HG03045 (cell line): ENCODE measurements around the gene DBNL.

Source experiments
- ATAC-seq: cut with Tn5 transposase; IDR thresholded peaks from one replicate; pipeline ENCODE4 v1.9.1; 2021; ENCODE audit warnings: mild to moderate bottlenecking, moderate library complexity; ENCODE audit not compliant: unreplicated experiment

The DBNL gene

DNA sequence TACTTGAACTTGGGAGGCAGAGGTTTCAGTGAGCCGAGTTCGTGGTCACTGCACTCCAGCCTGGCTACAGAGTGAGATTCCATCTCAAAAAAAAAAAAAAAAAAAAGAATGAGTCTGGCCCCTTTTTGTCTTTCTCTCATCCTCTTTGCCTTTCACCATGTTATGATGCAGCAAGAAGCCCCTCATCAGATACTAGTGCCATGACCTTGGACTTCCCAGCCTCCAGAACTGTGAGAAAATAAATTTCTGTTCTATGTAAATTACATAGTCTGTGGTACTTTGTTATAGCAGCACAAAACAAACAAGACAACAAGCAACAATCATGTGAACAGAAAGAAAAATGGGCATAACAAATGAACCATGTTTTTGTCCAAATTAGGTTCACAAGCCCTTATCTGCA, 2.3 kb upstream of the DBNL start:
- no peak for ATAC-seq

DNA sequence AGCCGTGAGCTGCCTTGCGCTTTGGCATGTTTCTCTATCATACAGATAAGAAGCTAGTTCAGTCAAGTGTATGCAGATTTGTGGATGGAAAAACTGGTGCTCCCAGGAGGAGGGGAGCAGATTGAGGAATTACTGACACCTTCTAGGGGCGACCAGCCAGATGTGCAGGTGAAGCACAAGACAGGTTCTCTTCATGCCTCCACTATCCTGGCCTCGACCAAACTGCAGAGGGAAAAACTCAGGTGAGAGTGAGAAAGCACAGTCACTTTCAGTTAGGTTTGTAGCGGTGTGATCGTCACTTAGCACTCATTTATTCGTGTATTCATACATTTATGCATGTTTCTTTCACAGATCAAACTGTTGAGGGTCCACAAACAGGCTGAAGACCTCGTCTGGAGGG, 600 bp upstream of the DBNL start:
- ATAC-seq = no peak

DNA sequence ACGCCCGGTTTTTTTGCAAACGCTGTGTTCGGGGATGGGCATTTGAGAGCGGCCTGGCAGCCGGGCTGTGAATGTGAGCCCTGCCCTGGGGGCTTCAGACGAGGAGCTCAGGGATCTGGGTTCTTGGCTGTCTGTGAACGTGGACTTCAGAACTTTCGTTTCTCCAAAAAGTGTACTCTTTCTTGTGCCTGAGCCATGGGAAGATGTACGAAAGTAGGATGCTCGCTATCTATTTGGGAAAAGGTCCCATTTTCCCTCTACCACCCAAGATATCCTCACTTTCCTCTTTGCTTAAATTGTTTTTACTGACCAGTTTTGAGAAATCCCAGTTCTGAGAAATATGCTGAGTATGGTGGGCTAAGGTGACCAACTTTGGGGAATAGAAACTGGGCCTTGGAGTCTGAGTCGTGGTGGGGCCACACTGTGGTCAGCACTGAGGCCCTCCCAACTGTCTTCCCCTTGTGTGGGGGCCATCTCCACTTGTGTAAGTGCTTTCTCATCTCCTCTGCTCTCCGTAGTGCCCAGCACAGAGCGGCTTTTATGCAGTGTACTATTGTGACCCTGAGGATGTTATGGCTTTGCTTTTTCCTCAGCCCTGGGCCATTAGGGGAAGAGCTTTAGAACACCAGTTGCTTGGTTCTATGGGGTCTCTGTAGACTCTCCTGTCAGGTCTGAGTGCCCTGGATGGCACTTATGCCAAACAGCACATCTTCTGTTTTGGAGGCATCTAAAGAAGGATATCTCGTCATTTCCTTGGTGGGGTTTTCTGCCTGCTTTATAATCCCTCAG, 918 bp downstream of the DBNL start:
- no peak for ATAC-seq

DNA sequence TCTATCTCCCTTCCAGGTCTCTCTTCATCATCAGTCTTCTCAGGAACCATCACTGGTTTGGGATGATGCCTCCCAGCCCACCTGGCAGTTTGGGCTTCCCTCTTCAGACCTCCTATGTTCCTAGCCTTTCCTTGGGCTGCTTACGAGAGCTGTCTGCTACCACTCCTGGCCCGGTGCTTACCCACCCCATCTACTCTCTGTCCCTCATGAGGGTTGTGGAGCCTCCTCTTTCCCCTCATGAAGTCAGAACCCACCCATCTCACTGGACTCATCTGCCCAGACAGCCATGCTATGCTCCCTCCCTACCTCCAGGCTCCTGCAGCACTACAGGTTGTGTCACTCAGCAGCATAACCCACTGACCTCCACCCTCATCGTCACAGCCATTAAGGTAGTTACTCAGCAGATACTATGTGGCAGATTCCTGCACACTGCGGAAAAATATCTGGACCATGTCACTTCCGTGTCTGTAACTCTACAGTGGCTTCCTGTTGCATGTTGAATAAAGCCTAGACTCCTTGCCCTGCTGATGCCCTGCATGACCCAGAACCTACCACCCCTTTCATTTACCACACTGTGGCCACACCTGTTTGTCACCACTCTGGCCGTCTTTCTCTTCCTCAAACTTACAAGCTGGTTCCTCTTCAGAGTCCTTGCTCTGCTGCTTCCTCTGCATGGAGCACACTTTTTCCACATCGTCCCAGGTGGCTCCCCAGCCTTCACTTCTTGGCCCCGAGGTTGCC, 2.0 kb downstream of the DBNL start:
- peak; percentile 40 for ATAC-seq

DNA sequence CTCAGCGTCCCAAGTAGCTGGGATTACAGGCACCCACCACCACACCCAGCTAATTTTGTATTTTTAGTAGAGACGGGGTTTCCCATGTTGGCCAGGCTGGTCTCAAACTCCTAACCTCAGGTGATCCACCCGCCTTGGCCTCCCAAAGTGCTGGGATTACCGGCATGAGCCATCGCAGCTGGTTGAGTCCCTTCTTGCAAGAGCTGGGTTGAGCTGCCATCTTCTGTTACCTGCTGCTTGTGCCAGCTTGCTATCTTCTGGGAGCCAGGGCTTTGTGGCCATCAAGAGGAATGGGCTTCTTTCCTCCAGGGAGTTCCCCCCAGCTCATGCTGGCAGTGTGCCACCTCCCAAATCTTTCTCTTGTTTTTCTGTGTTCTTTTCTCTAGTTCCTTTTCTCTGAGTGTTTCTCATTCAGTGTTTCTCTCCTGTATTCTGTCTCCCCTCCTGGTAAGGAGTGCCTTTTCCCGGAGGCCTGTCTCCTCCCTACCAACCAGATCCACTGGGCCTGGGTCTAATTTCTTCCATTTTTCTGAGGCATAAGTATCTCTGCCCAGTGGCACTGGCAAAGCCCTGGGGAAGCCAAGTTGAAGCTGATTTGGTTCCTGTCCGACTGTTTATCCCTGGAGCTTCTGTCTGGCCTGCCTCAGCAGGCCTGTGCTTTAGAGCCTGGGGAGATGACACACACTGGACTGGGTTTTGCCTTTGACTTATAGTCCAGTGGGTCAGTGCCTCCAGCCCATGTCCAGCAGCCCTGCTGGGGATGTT, 3.7 kb downstream of the DBNL start:
- ATAC-seq = no peak

DNA sequence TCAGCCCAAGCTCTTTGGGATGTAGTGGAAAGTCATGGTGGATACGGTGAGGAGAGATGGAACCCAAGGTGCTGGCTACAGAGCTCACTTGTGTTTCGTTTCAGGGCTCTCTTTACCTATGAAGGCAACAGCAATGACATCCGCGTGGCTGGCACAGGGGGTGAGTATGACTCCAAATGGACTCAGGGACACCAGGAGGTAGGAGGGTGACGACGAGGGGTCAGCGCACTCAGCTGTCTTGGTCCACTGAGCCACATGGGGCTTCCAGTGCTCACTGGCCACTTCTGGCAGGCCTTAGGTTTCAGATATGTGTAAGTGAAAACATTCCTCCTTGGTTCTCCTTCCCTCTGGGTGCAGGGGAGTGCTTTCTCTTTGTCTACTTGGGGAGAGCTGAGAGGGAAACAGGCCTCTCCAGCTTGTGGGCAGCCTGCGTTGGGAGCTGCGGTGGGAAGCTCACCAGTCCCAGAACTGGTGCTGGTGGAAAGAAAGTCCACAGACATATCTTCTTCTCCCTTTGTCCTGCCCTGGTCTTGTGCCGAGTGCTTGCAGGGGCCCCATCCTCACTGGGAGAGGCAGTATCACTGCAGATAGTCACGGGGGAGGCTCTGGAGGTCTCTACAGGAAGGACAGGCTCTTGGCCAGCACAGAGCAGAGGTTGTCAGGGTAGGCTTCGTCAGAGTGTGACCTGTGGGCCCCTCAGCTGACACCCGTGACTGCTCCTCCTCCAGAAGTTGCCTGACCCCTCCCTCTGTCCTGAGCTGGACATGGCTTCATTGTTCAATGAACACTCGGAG, 5.8 kb downstream of the DBNL start:
- no peak for ATAC-seq

DNA sequence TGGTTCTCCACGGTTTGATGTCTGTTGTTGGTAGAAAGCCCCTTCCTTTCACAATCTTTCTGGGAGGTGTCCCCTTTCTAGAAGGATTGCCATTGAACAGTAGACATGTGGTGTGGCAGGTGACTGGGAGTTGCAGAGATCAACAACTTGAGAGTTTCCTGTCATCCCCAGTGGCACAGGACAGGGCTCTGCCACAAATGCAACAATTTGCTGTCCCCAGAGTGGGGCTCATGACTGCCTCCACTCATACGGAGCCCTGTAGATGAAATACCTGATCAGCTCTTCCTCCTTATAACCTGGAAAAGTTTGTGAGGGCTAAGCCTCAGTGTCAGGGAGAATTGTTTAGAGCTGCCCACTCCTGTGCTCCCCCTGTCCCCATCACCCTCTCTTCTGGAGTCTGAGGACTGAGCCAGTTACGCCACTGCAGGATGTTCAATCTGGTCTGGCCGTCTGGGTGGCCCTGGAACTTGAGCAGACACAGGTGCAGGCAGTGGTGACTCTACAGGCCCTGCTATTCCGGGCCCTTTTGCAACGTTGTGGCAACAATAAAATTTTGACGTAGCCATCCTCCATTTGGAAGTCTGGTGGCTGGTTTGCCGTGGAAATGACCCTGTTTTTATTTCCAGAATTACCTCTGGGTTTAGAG, 6.5 kb downstream of the DBNL start:
- no peak for ATAC-seq

DNA sequence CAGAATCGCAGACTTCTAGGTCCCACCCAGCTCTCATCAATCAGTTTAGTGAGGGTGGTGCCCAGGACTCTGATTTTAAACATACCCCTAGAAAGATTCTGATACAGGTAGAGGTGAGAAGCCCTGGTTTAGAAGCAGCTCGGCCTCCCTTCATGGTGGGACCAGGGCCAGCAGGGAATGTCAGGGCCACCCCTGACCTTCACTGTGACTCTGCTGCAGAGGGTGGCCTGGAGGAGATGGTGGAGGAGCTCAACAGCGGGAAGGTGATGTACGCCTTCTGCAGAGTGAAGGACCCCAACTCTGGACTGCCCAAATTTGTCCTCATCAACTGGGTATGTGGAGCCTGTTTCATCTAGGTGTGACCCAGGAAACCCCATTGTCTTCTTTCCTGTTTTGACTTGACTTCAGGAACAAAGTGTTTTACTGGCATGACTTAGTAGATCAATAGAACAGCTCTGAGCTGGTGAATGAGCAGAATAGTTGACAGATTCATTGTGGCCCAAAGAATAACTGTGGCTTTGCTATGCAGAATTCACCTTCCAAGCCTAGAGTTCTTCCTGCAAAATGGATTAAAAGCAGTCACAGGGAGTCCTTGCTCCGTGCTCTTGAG, 7.2 kb downstream of the DBNL start:
- ATAC-seq = no peak

DNA sequence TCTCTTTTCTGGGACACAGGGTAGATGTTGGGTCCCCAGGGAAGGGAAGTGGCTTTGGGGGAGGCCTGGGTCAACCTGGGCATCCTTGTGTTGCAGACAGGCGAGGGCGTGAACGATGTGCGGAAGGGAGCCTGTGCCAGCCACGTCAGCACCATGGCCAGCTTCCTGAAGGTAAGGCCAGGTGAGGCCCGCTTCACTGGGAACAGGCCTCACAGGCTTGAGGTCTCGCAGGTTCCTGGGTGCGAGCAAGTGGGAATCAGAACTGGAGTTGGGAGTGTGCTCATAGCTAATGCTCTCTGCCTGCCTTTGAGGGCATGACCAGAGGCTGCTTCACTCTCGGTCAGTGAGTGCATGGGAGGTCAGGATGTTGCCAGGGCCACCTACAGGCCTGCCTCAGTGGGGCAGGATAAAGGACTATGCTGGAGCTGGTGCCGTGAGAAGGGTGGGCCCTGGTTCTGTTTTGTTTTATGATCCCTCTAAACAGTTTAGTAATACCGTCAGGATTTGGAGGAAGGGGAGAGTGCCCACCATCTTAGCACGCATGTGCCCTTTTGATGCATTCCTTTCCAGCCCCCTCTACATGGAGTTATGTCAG, 8.4 kb downstream of the DBNL start:
- no peak for ATAC-seq

DNA sequence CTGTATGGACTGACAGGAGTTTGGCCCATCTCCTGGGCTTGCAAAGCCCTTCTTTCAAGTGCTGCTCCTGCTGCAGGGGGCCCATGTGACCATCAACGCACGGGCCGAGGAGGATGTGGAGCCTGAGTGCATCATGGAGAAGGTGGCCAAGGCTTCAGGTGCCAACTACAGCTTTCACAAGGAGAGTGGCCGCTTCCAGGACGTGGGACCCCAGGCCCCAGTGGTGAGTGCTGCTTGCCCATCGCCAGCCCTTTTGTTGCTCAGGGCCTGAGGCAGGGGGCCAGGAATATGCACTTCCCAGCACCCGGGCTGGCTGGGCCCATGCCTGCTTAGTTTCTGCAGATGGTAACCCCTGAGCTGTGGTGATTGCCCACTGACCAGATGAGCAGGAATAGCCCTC, 12.2 kb downstream of the DBNL start:
- ATAC-seq = no peak

DNA sequence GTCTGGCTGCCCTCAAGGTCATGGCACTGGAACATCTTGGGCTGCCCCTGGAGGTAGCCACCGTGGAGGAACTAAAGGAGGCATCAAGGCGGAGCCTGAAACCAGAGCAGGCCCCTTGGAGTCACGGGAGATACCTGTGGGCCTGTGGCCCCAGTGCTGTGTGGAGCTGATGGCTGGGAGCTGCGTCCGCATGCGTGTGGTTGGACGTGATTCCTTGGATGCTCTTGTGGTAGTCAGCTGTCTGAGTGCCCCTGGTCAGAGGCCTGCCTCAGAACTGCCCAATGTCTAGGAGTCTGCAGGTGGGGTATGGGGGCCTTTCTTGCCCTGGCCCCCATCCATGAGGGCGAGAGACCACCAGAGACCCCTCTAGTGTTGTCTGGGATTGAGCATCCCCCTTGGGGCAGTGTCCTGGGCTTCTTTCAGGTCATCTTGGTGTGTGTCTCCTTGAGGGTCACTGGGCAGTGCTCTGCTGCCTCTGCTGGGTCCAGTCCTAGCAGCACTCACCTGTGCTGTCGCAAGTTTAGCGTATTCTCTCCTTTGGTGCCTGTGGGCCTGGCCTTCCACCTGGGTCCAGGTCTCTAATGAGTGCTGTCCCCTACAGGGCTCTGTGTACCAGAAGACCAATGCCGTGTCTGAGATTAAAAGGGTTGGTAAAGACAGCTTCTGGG, 12.8 kb downstream of the DBNL start:
- no peak for ATAC-seq

DNA sequence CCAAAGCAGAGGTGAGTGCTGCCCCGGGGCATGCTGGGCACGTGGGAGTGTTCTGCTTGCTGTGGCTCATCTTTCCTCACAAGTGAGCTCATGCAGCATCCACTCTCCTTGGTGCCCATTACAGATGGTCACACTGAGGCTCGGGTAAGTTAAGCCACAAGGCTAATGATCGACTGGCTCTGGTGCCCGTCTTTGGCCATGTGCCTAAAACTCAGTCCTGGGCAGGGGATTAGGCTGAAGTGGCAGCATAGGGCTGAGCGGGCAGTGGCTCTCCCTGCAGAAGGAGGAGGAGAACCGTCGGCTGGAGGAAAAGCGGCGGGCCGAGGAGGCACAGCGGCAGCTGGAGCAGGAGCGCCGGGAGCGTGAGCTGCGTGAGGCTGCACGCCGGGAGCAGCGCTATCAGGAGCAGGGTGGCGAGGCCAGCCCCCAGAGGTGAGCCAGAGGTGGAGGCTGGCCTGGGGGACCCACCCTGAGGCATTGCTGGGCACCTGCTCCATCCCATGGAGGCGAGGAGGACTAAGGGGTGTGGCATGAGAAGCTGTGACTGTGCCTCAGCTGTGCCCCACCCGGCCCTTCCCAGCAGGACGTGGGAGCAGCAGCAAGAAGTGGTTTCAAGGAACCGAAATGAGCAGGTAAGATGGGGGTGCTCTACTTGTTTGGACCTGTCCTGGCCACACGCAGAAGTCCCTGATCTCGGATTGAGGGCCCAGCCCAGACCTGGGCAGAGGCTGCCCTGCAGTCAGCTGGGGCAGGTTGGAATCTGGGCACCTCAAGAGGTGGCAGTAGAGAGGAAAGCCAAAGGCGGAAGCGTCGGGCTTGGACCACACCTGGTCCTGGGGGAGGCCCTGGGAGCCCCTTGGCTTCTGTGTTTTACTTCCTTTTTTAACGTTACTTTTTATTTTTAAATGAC, 13.6 kb downstream of the DBNL start:
- ATAC-seq = no peak

DNA sequence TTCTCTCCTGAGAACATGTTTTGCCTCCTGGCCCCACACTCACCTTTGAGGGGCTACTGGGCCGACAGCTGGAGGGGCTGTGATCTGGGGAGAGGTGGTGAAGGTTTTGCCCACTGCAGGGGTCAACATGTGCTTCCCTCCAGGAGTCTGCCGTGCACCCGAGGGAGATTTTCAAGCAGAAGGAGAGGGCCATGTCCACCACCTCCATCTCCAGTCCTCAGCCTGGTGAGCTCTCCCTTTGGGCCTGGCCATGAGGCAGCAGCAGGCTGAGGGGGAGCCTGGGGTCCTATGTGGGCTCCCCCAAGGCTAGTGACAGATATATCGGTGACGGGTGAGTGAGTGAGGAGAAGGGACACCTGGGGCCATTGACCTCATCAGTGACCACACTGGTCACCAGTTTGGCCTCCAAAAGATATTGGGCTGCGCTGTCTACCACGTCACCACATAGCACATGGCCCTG, 14.3 kb downstream of the DBNL start:
- ATAC-seq = no peak

DNA sequence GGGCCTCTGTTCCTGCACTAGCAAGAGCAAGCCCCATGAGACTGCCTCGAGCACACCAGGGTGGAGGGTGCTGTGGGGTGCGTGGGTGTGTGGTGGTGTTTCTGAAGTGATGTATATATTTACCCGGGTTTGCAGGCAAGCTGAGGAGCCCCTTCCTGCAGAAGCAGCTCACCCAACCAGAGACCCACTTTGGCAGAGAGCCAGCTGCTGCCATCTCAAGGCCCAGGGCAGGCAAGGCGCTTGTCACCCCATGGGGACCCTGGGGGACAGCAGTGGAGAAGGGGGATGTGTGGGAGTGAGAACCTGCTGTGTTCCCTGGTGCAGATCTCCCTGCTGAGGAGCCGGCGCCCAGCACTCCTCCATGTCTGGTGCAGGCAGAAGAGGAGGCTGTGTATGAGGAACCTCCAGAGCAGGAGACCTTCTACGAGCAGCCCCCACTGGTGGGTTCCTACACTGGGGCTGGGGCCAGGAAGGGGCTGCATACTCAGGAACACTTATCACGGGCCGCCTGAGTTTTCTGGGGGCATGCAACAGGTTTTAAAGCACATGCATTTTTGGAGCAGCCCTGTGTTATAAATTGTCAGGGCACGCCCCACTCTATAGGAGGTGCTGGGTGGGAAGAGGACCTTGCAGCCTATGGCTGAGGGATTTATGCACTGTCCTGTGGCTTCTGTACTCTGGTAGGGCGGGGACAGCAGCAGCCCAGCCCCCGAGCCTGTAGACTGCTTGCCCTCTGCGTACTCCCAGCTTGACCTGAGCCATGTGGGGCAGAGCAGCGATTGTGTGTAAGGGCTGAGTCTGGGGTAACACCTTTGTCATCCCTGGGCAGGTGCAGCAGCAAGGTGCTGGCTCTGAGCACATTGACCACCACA, 15.0 kb downstream of the DBNL start:
- no peak for ATAC-seq

DNA sequence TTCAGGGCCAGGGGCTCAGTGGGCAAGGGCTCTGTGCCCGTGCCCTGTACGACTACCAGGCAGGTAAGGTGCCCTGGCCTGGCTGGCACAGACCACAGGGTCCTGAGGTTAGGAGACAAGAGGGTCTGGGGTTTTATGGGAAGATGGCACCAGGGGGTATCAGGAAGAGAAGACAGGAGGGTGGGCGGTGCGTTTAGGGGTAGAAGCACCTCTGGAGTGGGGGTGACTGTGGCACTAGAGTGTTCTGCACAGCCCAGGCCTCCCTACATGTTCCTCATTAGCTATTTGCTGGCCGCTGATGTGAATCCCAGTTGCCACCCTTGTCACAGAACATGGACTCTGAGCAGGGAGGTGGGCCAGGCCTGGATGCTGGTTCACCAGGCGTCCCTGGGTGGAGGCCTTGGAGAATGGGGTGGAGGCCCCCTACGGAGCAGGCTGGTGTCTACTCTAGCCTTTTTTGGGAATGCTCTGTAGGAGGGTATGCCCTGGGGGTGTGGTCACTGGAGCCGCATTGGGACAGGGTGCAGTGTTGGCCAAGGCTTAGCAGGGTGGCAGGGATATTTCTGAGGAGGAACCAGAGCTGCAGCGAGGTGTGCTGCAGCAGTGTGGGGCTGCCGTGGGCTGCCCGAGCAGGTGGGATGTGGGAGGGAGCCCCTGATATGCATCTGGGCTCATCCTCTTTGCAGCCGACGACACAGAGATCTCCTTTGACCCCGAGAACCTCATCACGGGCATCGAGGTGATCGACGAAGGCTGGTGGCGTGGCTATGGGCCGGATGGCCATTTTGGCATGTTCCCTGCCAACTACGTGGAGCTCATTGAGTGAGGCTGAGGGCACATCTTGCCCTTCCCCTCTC, 15.8 kb downstream of the DBNL start:
- no peak for ATAC-seq
